GM18508 (cell line): Measurements from ENCODE around the gene TRNAU1AP.
"Not testable (repeated sequence)": the region's sequence is repeated elsewhere in the genome, so short reads cannot be mapped to it uniquely, and the experiment has no call there.

Source experiments
- ATAC-seq: cut with Tn5 transposase; IDR thresholded peaks from one replicate; pipeline ENCODE4 v1.9.1; 2021; ENCODE audit warnings: moderate number of reproducible peaks; ENCODE audit not compliant: insufficient read depth, unreplicated experiment

Gene TRNAU1AP

GRCh38 chr1:28572891-28573290 lies 20.0 kb downstream of the TRNAU1AP start:
- ATAC-seq, result not testable (repeated sequence)

GRCh38 chr1:28573564-28573963 lies 20.7 kb downstream of the TRNAU1AP start:
- ATAC-seq, result no peak

GRCh38 chr1:28577052-28577678 lies 24.3 kb downstream of the TRNAU1AP start:
- ATAC-seq, result no peak

- ATAC-seq, result no peak
Observed at GRCh38 chr1:28577738-28578536, 25.1 kb downstream of the TRNAU1AP start.

GRCh38 chr1:28578696-28579218 lies 25.9 kb downstream of the TRNAU1AP start:
- ATAC-seq, result no peak

GRCh38 chr1:28579401-28579800 lies 26.5 kb downstream of the TRNAU1AP start:
- ATAC-seq, result no peak

- peak; percentile 8 for ATAC-seq
Observed at GRCh38 chr1:28580722-28581530, 28.0 kb downstream of the TRNAU1AP start.

GRCh38 chr1:28581531-28582247 lies 28.8 kb downstream of the TRNAU1AP start:
- ATAC-seq, result peak; percentile 46

- peak; percentile 6 for ATAC-seq
Observed at GRCh38 chr1:28582248-28582615, 29.3 kb downstream of the TRNAU1AP start.

GRCh38 chr1:28586585-28587391 lies 33.9 kb downstream of the TRNAU1AP start:
- not testable (repeated sequence) for ATAC-seq

GRCh38 chr1:28591708-28592320 lies 38.9 kb downstream of the TRNAU1AP start, which contains the start of gene RAB42:
Gene RAB42, plus strand, starts transcription at chr1:28592265. Its CDS starts 247 bp downstream, at chr1:28592512.
- ATAC-seq, result no peak

GRCh38 chr1:28592321-28593071 lies 39.6 kb downstream of the TRNAU1AP start:
- no peak for ATAC-seq

GRCh38 chr1:28593988-28594356 lies 41.1 kb downstream of the TRNAU1AP start:
- ATAC-seq, result not testable (repeated sequence)

- not testable (repeated sequence) for ATAC-seq
Observed at GRCh38 chr1:28594686-28595411, 42.0 kb downstream of the TRNAU1AP start.

- ATAC-seq, result no peak
Observed at GRCh38 chr1:28595412-28596191, 42.7 kb downstream of the TRNAU1AP start.

GRCh38 chr1:28596276-28596675 lies 43.4 kb downstream of the TRNAU1AP start:
- not testable (repeated sequence) for ATAC-seq

- no peak for ATAC-seq
Observed at GRCh38 chr1:28601696-28602095, 48.8 kb downstream of the TRNAU1AP start.
